IMR-90 (cell line): ENCODE measurements around the gene FRZB. TPM values are rescaled to one million over a fixed set of nuclear protein-coding genes. Genes with fewer than 3 reads are reported as not detected.

Source experiments
- ATAC-seq: fragments of 200-7000 bp; cut with Tn5 transposase; 2 replicates; pipeline ENCODE4 v1.9.1; 2020; ENCODE audit warnings: low read depth, mild to moderate bottlenecking, moderate library complexity
- BruUV-seq: library from RNA; stranded (reverse); fragments of 400-500 nt; replicated peaks from 2 replicates; lab custom pipeline; 2021; lab: Mats Ljungman, UMichigan
- CTCF ChIA-PET: fragments of 300-600 bp; formaldehyde crosslinking; extraction: SDS; loops from one replicate; lab custom pipeline; 2021; ENCODE audit warnings: antibody characterized with exemption; lab: Yijun Ruan, JAX
- POLR2A ChIA-PET: fragments of 300-600 bp; sonication (Branson Sonifier 250); formaldehyde crosslinking; loops from one replicate; lab custom pipeline; 2022; ENCODE audit warnings: antibody characterized with exemption; ENCODE audit not compliant: unreplicated experiment; lab: Charles Lee
- DNase-seq: peaks from one replicate; pipeline ENCODE4 v3.0.0; 2013
- H2AFZ ChIP-seq: replicated peaks from 2 replicates; pipeline ENCODE3; 2013; ENCODE audit warnings: low read length, mild to moderate bottlenecking; ENCODE audit not compliant: poor library complexity
- H2AK5ac ChIP-seq: 2 replicates; pipeline ENCODE4 v1.6.1; 2013; ENCODE audit warnings: low read depth, low read length, inconsistent platforms
- H2AK9ac ChIP-seq: replicated peaks from 2 replicates; pipeline ENCODE3; 2013; ENCODE audit warnings: mild to moderate bottlenecking, low read depth, low read length, moderate library complexity; ENCODE audit not compliant: poor library complexity
- H2BK120ac ChIP-seq: 2 replicates; pipeline ENCODE4 v1.6.1; 2013; ENCODE audit warnings: low read depth, low read length, inconsistent platforms
- H2BK15ac ChIP-seq: 3 replicates; pipeline ENCODE4 v1.6.1; 2013; ENCODE audit warnings: low read depth, low read length, inconsistent platforms
- H2BK20ac ChIP-seq: 2 replicates; pipeline ENCODE4 v1.6.1; 2013; ENCODE audit warnings: low read depth, mild to moderate bottlenecking, inconsistent platforms, low read length, moderate library complexity
- H2BK5ac ChIP-seq: 2 replicates; pipeline ENCODE4 v1.6.1; 2013; ENCODE audit warnings: mild to moderate bottlenecking, low read depth, low read length, inconsistent platforms; ENCODE audit not compliant: poor library complexity, severe bottlenecking
- H3K14ac ChIP-seq: replicated peaks from 2 replicates; pipeline ENCODE4 v1.6.1; 2013; ENCODE audit warnings: low read depth, low read length, inconsistent platforms
- H3K18ac ChIP-seq: 2 replicates; pipeline ENCODE4 v1.6.1; 2013; ENCODE audit warnings: low read depth, low read length, control low read depth
- H3K23ac ChIP-seq: 2 replicates; pipeline ENCODE4 v1.6.1; 2013; ENCODE audit warnings: low read depth, low read length, inconsistent platforms
- H3K27ac ChIP-seq: 2 replicates; pipeline ENCODE4 v1.5.1; 2013; ENCODE audit warnings: mild to moderate bottlenecking, control low read depth, low read length; ENCODE audit not compliant: insufficient read depth
- H3K27me3 ChIP-seq: 2 replicates; pipeline ENCODE4 v1.6.1; 2013; ENCODE audit warnings: low read length; ENCODE audit not compliant: control insufficient read depth, insufficient read depth
- H3K36me3 ChIP-seq: 2 replicates; pipeline ENCODE4 v1.6.1; 2013; ENCODE audit warnings: low read length, mixed read lengths; ENCODE audit not compliant: control insufficient read depth, insufficient read depth
- H3K4ac ChIP-seq: 2 replicates; pipeline ENCODE4 v1.6.1; 2013; ENCODE audit warnings: low read depth, low read length, inconsistent platforms
- H3K4me1 ChIP-seq: 2 replicates; pipeline ENCODE4 v1.6.1; 2013; ENCODE audit warnings: low read length, mixed read lengths; ENCODE audit not compliant: control insufficient read depth, insufficient read depth
- H3K4me2 ChIP-seq: 2 replicates; pipeline ENCODE4 v1.6.1; 2013; ENCODE audit warnings: low read depth, mild to moderate bottlenecking, control low read depth, low read length, moderate library complexity
- H3K4me3 ChIP-seq: 2 replicates; pipeline ENCODE4 v1.5.1; 2013; ENCODE audit warnings: low read depth, mild to moderate bottlenecking, control low read depth, low read length, moderate library complexity; ENCODE audit not compliant: insufficient read depth
- H3K56ac ChIP-seq: 2 replicates; pipeline ENCODE4 v1.6.1; 2013; ENCODE audit warnings: low read length, inconsistent platforms; ENCODE audit not compliant: insufficient read depth; ENCODE audit errors: extremely low read depth
- H3K79me1 ChIP-seq, 2 experiments: 2 replicates each; pipeline ENCODE4 v1.6.1; 2013; ENCODE audit warnings: low read length in 2 of 2, inconsistent platforms in 1 of 2, low read depth in 1 of 2
- H3K9ac ChIP-seq: 2 replicates; pipeline ENCODE4 v1.6.1; 2013; ENCODE audit warnings: low read depth, low read length, control low read depth
- H3K9me1 ChIP-seq: 2 replicates; pipeline ENCODE4 v1.6.1; 2013; ENCODE audit warnings: low read length, inconsistent platforms; ENCODE audit not compliant: insufficient read depth
- H3K9me3 ChIP-seq: 2 replicates; pipeline ENCODE4 v1.6.1; 2013; ENCODE audit warnings: low read length; ENCODE audit not compliant: control insufficient read depth, insufficient read depth
- H4K20me1 ChIP-seq: 2 replicates; pipeline ENCODE4 v1.6.1; 2013; ENCODE audit warnings: low read length, inconsistent platforms; ENCODE audit not compliant: insufficient read depth
- H4K5ac ChIP-seq: 2 replicates; pipeline ENCODE4 v1.6.1; 2013; ENCODE audit warnings: mild to moderate bottlenecking, low read depth, low read length, control low read depth
- H4K8ac ChIP-seq, 2 experiments: 2 replicates each; pipeline ENCODE4 v1.6.1; 2013; ENCODE audit warnings: low read depth in 2 of 2, low read length in 2 of 2, control low read depth in 1 of 2, inconsistent platforms in 1 of 2
- H4K91ac ChIP-seq: 2 replicates; pipeline ENCODE4 v1.6.1; 2013; ENCODE audit warnings: low read depth, low read length, inconsistent platforms; ENCODE audit not compliant: insufficient read depth
- CHD1 ChIP-seq: IDR thresholded peaks from 2 replicates; pipeline ENCODE4 v1.6.1; 2012; ENCODE audit warnings: low read depth, low read length, improper control_type of control experiment
- FOS ChIP-seq: fragments of 150-350 bp; IDR thresholded peaks from 2 replicates; pipeline ENCODE4 v1.6.1; 2016; ENCODE audit warnings: low read depth, low read length
- MXI1 ChIP-seq: IDR thresholded peaks from 2 replicates; pipeline ENCODE4 v1.6.1; 2012; ENCODE audit warnings: low read depth, mild to moderate bottlenecking, low read length, moderate library complexity, borderline replicate concordance
- POLR2A ChIP-seq: IDR thresholded peaks from 2 replicates; pipeline ENCODE4 v1.6.1; 2012; ENCODE audit warnings: mild to moderate bottlenecking, low read depth, low read length
- RCOR1 ChIP-seq: IDR thresholded peaks from 2 replicates; pipeline ENCODE4 v1.6.1; 2012; ENCODE audit warnings: mild to moderate bottlenecking, low read length, improper control_type of control experiment; ENCODE audit not compliant: insufficient replicate concordance
- RFX5 ChIP-seq: IDR thresholded peaks from 2 replicates; pipeline ENCODE4 v1.8.0; 2012; ENCODE audit warnings: low read depth, mild to moderate bottlenecking, low read length, moderate library complexity
- SMC3 ChIP-seq: fragments of 150-350 bp; IDR thresholded peaks from 2 replicates; pipeline ENCODE4 v1.6.1; 2016; ENCODE audit warnings: low read depth, mild to moderate bottlenecking, antibody characterized with exemption, low read length, moderate library complexity
- WGBS, 2 experiments: methylation state at CpG; one replicate each; pipeline versions ENCODE4 v1.1.5 to v1.1.7; 2013; ENCODE audit warnings: missing lambda C conversion rate in 2 of 2; ENCODE audit not compliant: insufficient read length in 1 of 2; ENCODE audit errors: extremely low coverage in 2 of 2; 5-methylcytosine and 5-hydroxymethylcytosine counted together
- dilution Hi-C: fragments of 300-500 bp; cut with HindIII; formaldehyde crosslinking; loops from one replicate; pipeline ENCODE4 v1.14.3; 2018; ENCODE audit warnings: low sequenced_read_pairs; ENCODE audit not compliant: unreplicated experiment
- in situ Hi-C: fragments of 300-500 bp; cut with MboI; formaldehyde crosslinking; loops from 3 replicates; pipeline ENCODE4 v1.14.3; 2019; ENCODE audit warnings: low sequenced_read_pairs, inconsistent platforms, mixed read lengths
- intact Hi-C: fragments of 100-400 bp; cut with micrococcal nuclease; formaldehyde crosslinking; loops from 2 replicates; pipeline ENCODE4 v1.10.0; 2022
- polyA plus RNA-seq, 3 experiments: library from polyadenylated mRNA; depleted of rRNA; stranded (reverse); fragments of >200 nt; gene quantifications; 2 replicates each; pipeline ENCODE4 v1.2.3, GENCODE V29; 2012; ENCODE audit warnings: low replicate concordance in 1 of 3
- total RNA-seq: library from RNA; depleted of rRNA; stranded (reverse); fragments of >200 nt; gene quantifications from 2 replicates; pipeline ENCODE4 v1.2.3, GENCODE V29; 2012
- TF ChIP-seq, protein P1 (sequence below): fragments of 150-350 bp; IDR thresholded peaks from 2 replicates; pipeline ENCODE4 v1.6.1; 2016; ENCODE audit warnings: low read depth, mild to moderate bottlenecking, low read length, moderate library complexity, borderline replicate concordance
- TF ChIP-seq, protein P2 (sequence below): fragments of 150-350 bp; IDR thresholded peaks from 2 replicates; pipeline ENCODE4 v1.6.1; 2017; ENCODE audit warnings: mild to moderate bottlenecking, antibody characterized with exemption, low read length, low read depth

The FRZB gene
- total and polyA plus RNA-seq, 2 of the 4 experiments (the other 2 are of a cell fraction): 0.18 to 1.2 TPM

DNA sequence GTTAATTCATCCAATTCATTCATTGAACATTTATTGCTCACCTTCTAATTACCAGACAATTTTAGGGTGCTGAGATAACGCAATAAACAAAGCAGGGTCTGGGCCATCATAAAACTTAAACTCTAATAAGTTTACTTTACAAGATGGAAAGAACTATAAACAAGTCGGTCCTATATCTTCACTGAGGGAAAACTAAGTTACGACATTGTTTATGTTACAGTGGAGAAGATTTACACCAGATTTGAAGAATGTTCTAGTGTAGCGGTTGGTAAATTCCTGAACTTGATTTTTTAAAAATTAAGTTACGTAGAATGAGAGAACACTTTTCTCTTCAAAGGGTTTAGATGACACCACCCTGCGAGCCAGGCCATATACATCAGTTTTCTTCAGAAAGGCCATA is 20.7 kb upstream of the FRZB start:
- Histone ChIP-seq H3K23ac (no peak overlapping the region), H4K20me1 (no peaks in the 10 kb centered on the region), H3K36me3 (no peaks in the 10 kb centered on the region), H3K9ac (no peak overlapping the region), H3K27me3 (no peaks in the 10 kb centered on the region), H2AK5ac (no peak overlapping the region), H3K9me3 (no peaks in the 10 kb centered on the region), H3K27ac (no peak overlapping the region), H2AK9ac (no peak overlapping the region), H3K18ac (no peak overlapping the region), H3K9me1 (no peaks in the 10 kb centered on the region), H3K56ac (no peak overlapping the region), H2BK15ac (no peak overlapping the region), H4K5ac (no peak overlapping the region), H4K8ac (no peak overlapping the region), H3K14ac (no peak overlapping the region), H2BK120ac (no peak overlapping the region), H3K79me1 (no peaks in the 10 kb centered on the region), H3K4me1 (peaks cover 2% of the 10 kb centered on the region), H3K4me2 (no peak overlapping the region; the same call in 1 of the 2 replicates), H4K91ac (no peak overlapping the region), H2BK5ac (no peak overlapping the region), H2AFZ (no peak overlapping the region), H3K4ac (no peak overlapping the region), H3K4me3 (no peak overlapping the region), H2BK20ac (no peak overlapping the region)
- dilution Hi-C loops (no loop called here), in situ Hi-C loops (no loop called here), intact Hi-C loops (no loop called here)
- peak; percentile 53 for DNase-seq
- TF ChIP-seq RFX5 (no peak), CHD1 (no peak), SMC3 (no peak), MXI1 (no peak), FOS (no peak), POLR2A (no peak), RCOR1 (no peak)
- TF ChIP-seq, protein P1, sequence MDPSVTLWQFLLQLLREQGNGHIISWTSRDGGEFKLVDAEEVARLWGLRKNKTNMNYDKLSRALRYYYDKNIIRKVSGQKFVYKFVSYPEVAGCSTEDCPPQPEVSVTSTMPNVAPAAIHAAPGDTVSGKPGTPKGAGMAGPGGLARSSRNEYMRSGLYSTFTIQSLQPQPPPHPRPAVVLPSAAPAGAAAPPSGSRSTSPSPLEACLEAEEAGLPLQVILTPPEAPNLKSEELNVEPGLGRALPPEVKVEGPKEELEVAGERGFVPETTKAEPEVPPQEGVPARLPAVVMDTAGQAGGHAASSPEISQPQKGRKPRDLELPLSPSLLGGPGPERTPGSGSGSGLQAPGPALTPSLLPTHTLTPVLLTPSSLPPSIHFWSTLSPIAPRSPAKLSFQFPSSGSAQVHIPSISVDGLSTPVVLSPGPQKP: no peak
- TF ChIP-seq, protein P2, sequence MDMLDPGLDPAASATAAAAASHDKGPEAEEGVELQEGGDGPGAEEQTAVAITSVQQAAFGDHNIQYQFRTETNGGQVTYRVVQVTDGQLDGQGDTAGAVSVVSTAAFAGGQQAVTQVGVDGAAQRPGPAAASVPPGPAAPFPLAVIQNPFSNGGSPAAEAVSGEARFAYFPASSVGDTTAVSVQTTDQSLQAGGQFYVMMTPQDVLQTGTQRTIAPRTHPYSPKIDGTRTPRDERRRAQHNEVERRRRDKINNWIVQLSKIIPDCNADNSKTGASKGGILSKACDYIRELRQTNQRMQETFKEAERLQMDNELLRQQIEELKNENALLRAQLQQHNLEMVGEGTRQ: no peak
- 14% methylated on average over 1 of the region's 6 CpGs; no CpG with 5 or more reads in 1 of the 2 experiments for WGBS, 2 experiments
- peak; percentile 64 for ATAC-seq
- BruUV-seq: no TSS peak
- ChIA-PET POLR2A (no interaction called here), CTCF (no interaction called here)
